BJ (cell line): Measurements from ENCODE around the gene THRSP. TPM values are rescaled to one million over a fixed set of nuclear protein-coding genes. Genes with fewer than 3 reads are reported as not detected.
"Not testable (repeated sequence)": the region's sequence is repeated elsewhere in the genome, so short reads cannot be mapped to it uniquely, and the experiment has no call there.

Experiments
- CTCF ChIA-PET: fragments of 350-600 bp; formaldehyde crosslinking; extraction: SDS; loops from one replicate; lab custom pipeline; 2021; ENCODE audit warnings: antibody characterized with exemption, inconsistent platforms; lab: Yijun Ruan, JAX
- POLR2A ChIA-PET: fragments of 300-600 bp; sonication (Branson Sonifier 250); formaldehyde crosslinking; extraction: SDS; loops from one replicate; lab custom pipeline; 2021; ENCODE audit warnings: antibody characterized with exemption; lab: Charles Lee
- DNase-seq: peaks from one replicate; pipeline ENCODE4 v3.0.0-alpha.2; 2011; ENCODE audit warnings: low read depth
- H3K27me3 ChIP-seq: 2 replicates; pipeline ENCODE4 v1.6.0; 2011; ENCODE audit warnings: low read length; ENCODE audit not compliant: control insufficient read depth, insufficient read depth
- H3K36me3 ChIP-seq: 2 replicates; pipeline ENCODE4 v1.5.1; 2011; ENCODE audit warnings: low read length; ENCODE audit not compliant: control insufficient read depth, insufficient read depth
- H3K4me3 ChIP-seq: 2 replicates; pipeline ENCODE4 v1.5.1; 2011; ENCODE audit warnings: low read depth, mild to moderate bottlenecking, control low read depth, low read length
- CTCF ChIP-seq: IDR thresholded peaks from 2 replicates; pipeline ENCODE4 v1.5.1; 2011; ENCODE audit warnings: low read depth, mild to moderate bottlenecking, control low read depth, inconsistent platforms, low read length, moderate library complexity; ENCODE audit not compliant: insufficient read depth
- polyA plus RNA-seq: library from polyadenylated mRNA; depleted of rRNA; stranded (reverse); fragments of >200 nt; gene quantifications from 2 replicates; pipeline ENCODE4 v1.2.3, GENCODE V29; 2011

The THRSP gene
- polyA plus RNA-seq, 1 experiment, result not detected

GRCh38 chr11:78050964-78051831, 12.5 kb upstream of the THRSP start:
- no peak for TF ChIP-seq CTCF
- Histone ChIP-seq H3K27me3 (no peaks in the 10 kb centered on the region), H3K36me3 (no peaks in the 10 kb centered on the region), H3K4me3 (no peak overlapping the region)
- DNase-seq, result peak; percentile 37
- CTCF ChIA-PET, result interaction anchor here (0.7 to 1.9 kb wide), 3 partner anchors 28 to 389 kb away, joined by 3 to 5 read pairs (median 3); partner anchors contain the start of genes INTS4 and NDUFC2
- POLR2A ChIA-PET, result interaction anchor here (0.5 to 0.6 kb wide), 3 partner anchors 18 to 524 kb away, joined by 3 to 8 read pairs (median 6); no protein-coding TSS in a partner anchor

GRCh38 chr11:78054971-78055370, 8.7 kb upstream of the THRSP start:
- POLR2A ChIA-PET, result interaction anchor here (0.6 kb wide), 1 partner anchor 34 kb away, joined by 3 read pairs; no protein-coding TSS in a partner anchor
- no peak for DNase-seq
- no peaks in the 10 kb centered on the region for H3K27me3 ChIP-seq

GRCh38 chr11:78056093-78056492, 7.6 kb upstream of the THRSP start:
- Histone ChIP-seq H3K27me3 (no peaks in the 10 kb centered on the region), H3K4me3 (no peak overlapping the region), H3K36me3 (no peaks in the 10 kb centered on the region)
- no peak for DNase-seq
- TF ChIP-seq CTCF, result no peak
- POLR2A ChIA-PET, result no interaction called here
- CTCF ChIA-PET, result interaction anchor here (1.2 kb wide), 1 partner anchor 10 kb away, joined by 4 read pairs; no protein-coding TSS in a partner anchor

More at GRCh38 chr11:78054971-78055370, 8.7 kb upstream of the THRSP start:
- no peaks in the 10 kb centered on the region for H3K36me3 ChIP-seq
- CTCF ChIA-PET, result interaction anchor here (1.2 kb wide), 1 partner anchor 9 kb away, joined by 4 read pairs; no protein-coding TSS in a partner anchor
- H3K4me3 ChIP-seq, result no peak overlapping the region
- no peak for TF ChIP-seq CTCF

GRCh38 chr11:78057462-78058055, 6.1 kb upstream of the THRSP start:
- POLR2A ChIA-PET, result no interaction called here

GRCh38 chr11:78059749-78060328, 3.8 kb upstream of the THRSP start:
- H3K36me3 ChIP-seq, H3K4me3 ChIP-seq, DNase-seq, H3K27me3 ChIP-seq, POLR2A ChIA-PET: not testable (repeated sequence)
- CTCF ChIA-PET, result interaction anchor here (1.3 to 2.1 kb wide), 2 partner anchors 11 to 14 kb away, joined by 3 to 6 read pairs; no protein-coding TSS in a partner anchor

More at GRCh38 chr11:78057462-78058055, 6.1 kb upstream of the THRSP start:
- no peaks in the 10 kb centered on the region for H3K36me3 ChIP-seq
- H3K4me3 ChIP-seq, result no peak overlapping the region
- no peaks in the 10 kb centered on the region for H3K27me3 ChIP-seq
- CTCF ChIA-PET, result interaction anchor here (0.6 kb wide), 1 partner anchor 494 kb away, joined by 3 read pairs; no protein-coding TSS in a partner anchor
- DNase-seq, result no peak
- TF ChIP-seq CTCF, result no peak
